ENCODE results near the gene JPT1.
"Not testable (repeated sequence)": the region's sequence is repeated elsewhere in the genome, so short reads cannot be mapped to it uniquely, and the experiment has no call there.

Gene JPT1

GRCh38 chr17:75132018-75133000 is 22.0 kb downstream of the JPT1 start:
- DNase-seq (ENCODE audit: low read depth, low spot score), result not testable (repeated sequence)
- H3K4me3 ChIP-seq (ENCODE audit: low read length), result peak overlapping the region; percentile 74

DNA sequence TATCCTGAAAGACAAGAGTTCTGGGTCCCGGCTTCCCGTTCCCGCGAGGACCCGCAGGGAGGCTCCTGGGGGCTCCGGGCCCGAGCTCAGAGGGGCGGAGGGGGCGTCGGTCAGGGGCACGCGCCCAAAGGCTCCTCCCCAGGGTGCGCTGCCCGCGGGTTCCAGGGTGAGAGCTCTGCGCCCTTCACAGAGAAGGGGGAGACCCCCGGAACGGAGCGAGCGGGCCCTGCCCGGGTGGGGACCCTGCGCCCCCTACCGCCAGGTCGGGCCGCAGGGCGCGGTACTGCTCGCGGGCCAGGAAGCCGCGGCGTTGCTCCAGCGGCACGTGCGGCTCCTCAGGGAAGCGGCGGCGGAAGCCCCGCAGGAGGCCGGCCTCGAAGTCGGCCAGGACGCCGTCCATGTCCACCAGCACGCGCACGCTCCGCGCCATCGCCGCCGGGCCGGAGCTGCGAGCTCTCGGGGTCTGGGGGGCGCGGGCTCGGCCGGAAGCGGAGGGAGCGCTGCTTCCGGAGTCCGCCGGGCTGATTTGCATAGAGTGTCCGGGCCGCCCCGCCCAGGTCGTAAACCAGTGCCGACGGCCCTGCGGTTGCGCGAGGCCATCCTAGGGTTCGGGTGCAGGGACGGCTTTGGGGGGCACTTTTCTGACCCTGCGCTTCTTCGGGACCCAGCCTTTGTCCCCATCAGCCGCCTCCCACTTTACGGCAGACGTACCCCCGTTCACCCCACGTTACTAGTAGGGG is 22.9 kb downstream of the JPT1 start, which contains the start of gene NT5C:
Gene NT5C, minus strand, starts transcription at position 465 of the 740 bp plus-strand sequence. Its CDS starts 35 bp downstream, at position 430.
- peak within 1 kb of the TSS; percentile 74 for H3K4me3 ChIP-seq (ENCODE audit: low read length)
- peak; percentile 49 for DNase-seq (ENCODE audit: low read depth, low spot score)

GRCh38 chr17:75130632-75131277 is 23.6 kb downstream of the JPT1 start:
- H3K4me3 ChIP-seq (ENCODE audit: low read length), result peak overlapping the region; percentile 74
- peak; percentile 67 for DNase-seq (ENCODE audit: low read depth, low spot score)

DNA sequence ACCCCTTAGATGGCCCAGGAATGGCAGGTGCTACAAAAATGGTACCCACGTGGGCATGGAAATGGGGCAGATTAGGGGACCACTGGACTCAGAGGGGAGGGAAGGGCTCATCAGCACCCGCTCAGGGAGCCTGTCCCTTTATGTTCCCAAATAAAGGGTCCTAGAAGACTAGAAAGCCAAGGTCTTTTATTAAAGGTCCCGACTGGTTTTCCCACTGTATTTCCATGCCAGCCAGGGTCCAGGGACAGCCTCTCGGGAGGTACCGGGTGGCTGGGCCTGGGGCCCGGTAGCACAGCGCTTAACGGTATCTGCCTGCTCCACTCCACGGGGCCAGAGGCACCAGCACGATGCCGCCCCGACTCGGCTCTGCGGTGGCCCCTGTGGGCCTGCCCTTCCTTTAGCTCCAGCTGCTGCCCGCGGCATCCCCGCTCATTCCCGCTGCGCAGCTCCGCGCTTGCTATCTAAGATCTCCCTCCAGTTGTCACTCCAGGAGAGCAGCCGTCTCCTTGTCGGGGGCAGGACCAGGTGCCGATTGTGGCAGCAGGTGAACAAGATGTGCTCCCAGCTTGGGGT is 24.2 kb downstream of the JPT1 start:
- no peak for DNase-seq (ENCODE audit: low read depth, low spot score)
- peak overlapping the region; percentile 74 for H3K4me3 ChIP-seq (ENCODE audit: low read length)

DNA sequence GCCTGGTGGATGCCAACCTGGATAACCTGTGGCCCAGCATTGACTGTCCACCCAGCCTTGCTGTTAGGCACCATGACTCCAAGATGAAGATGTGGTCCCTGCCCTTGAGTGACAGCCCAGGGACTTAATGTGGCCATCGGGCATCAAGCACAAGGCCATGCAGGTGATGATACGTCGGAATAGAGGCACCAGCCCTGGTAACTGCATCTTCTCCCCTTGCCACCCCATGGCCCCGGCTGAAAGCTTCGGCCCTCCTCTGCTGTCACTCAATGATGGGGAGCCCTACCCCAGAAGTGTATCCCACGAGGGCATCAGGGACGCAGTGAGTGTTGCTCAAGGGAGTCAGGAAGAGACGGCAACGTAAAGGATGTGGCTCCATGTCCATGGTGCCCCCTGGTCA is 24.7 kb downstream of the JPT1 start:
- no peak overlapping the region for H3K4me3 ChIP-seq (ENCODE audit: low read length)
- DNase-seq (ENCODE audit: low read depth, low spot score), result no peak

- DNase-seq (ENCODE audit: low read depth, low spot score), result no peak
- H3K4me3 ChIP-seq (ENCODE audit: low read length), result no peak overlapping the region
Observed at GRCh38 chr17:75128694-75129505, 25.4 kb downstream of the JPT1 start.

DNA sequence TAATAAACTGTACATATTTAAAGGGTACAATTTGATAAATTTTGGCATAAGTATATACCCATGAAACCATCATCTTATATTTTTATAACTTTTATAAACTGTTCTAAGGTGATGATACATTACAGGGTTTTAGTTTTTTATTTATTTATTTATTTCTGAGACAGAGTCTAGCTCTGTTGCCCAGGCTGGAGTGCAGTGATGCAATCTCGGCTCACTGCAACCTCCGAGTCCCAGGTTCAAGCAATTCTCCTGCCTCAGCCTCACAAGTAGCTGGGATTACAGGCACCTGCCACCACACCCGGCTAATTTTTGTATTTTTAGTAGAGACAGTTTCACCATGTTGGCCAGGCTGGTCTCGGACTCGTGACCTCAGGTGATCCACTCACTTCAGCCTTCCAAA is 26.4 kb downstream of the JPT1 start:
- not testable (repeated sequence) for H3K4me3 ChIP-seq (ENCODE audit: low read length); DNase-seq (ENCODE audit: low read depth, low spot score)

GRCh38 chr17:75126954-75127353 is 27.4 kb downstream of the JPT1 start:
- DNase-seq (ENCODE audit: low read depth, low spot score), result no peak
- no peak overlapping the region for H3K4me3 ChIP-seq (ENCODE audit: low read length)

DNA sequence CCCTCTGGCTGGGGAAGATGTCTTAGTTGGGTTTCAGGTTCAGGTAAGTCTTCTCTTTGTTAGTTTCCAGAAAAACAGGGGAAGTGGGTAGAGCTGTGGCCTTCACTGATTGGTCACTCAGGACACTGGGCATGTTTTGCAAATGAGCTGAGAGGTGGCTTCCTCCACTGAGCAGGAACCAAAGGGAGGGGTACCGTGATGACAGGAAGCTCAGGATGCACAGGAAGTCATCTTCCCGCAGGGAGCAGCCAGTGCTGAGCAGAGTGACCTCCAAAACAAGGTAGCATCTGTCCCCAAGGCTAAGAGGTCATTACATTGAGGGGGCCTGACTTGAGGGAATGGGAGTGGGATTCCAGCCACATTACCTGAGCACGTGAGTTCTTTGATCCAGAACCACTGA is 28.3 kb downstream of the JPT1 start:
- H3K4me3 ChIP-seq (ENCODE audit: low read length), result no peak overlapping the region
- DNase-seq (ENCODE audit: low read depth, low spot score), result no peak

DNA sequence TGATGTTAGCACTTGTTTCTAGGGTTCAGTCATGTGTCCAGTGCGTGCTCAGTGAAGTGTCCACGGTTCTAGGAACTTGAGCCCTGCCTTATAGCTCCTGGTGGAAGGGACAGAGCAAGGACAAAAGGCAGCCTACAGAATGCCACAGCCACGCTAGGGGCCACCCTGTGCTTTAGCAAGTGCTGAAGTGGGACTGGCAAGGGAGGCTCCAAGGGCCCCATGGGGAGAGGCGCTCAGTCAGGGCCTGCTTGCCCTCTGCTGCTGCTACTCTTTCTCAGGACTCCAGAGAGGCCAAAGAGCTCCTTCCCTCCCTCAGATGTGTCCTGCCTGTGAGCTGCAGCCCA is 29.5 kb downstream of the JPT1 start:
- DNase-seq (ENCODE audit: low read depth, low spot score), result no peak
- no peak overlapping the region for H3K4me3 ChIP-seq (ENCODE audit: low read length)

GRCh38 chr17:75124041-75124818 is 30.1 kb downstream of the JPT1 start:
- no peak for DNase-seq (ENCODE audit: low read depth, low spot score)
- H3K4me3 ChIP-seq (ENCODE audit: low read length), result no peak overlapping the region

DNA sequence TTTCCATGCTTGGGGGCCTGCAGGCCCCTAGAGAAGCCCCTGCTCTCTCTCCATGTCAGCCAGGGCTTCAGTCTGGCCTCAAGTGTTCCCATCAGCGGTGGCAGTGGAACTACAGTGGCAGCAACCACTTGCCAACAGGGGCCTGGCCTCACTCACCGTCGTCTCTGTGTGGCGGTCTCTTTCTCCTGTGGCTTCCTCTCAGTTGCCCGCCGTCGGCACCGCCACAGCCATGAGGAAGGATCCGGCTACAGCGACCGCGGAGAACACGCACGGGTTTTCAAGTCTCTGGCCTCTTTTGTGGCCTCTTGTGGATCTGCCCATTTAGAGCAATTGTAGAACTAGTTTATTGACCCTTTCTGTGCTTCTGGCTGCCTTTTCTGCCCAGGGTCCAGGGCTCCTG is 36.0 kb downstream of the JPT1 start:
- H3K4me3 ChIP-seq (ENCODE audit: low read length), result no peak overlapping the region
- DNase-seq (ENCODE audit: low read depth, low spot score), result no peak

GRCh38 chr17:75116737-75117136 is 37.6 kb downstream of the JPT1 start:
- no peak overlapping the region for H3K4me3 ChIP-seq (ENCODE audit: low read length)
- no peak for DNase-seq (ENCODE audit: low read depth, low spot score)

DNA sequence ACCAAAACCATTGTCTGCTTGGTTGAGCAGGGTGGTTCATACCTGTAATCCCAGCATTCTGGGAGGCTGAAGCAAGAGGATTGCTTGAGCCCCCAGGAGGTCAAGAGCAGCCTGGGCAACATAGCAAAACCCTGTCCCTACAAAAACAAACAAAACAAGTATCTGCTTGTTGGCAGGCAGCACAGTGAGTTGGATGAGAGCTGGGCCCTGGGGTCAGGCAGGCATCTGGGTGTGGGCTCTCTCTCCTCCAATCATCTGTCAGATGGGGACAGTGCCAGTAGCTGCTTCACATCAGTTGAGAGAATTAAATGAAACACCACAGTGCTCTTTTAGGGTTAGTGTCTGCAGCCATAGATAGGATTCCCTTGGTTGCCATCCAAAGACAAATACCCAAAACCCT is 38.8 kb downstream of the JPT1 start:
- no peak overlapping the region for H3K4me3 ChIP-seq (ENCODE audit: low read length)
- no peak for DNase-seq (ENCODE audit: low read depth, low spot score)

DNA sequence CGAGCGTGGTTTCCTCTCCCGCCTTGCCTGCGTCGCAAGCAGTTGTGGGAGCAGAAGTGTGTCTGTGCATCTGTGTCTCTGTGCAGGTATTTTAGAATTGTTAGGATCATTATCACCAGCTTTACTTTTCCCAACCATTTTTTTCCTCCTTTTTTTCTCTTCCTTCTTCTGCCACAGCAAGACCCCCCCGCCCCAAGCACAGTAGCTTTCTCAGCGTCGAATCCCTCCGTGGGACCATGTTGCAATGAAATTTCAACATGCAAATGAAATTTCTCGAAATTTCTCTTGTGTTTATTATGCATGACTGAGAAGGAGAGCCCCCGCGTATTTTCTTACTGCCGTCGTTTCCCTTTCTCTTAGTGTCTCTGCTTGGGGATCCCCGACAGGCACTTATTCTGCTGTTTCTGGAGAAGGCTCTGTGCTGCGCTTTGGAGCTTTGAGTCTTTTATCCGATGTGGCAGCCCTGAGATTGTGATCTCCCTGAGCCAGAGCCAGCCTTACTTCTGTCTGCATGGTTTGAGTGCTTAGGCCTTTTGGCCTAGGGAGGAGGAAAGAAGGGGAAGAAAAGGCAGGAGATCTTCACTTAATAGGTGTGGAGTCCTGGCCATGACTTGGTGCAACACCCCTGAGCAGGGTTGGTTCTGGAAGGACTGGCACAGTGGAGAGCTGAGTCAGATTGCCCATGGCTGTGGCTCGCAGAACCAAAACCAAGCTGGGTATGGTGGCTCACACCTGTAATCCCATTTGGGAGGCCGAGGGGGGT is 39.6 kb downstream of the JPT1 start:
- H3K4me3 ChIP-seq (ENCODE audit: low read length), result no peak overlapping the region
- DNase-seq (ENCODE audit: low read depth, low spot score), result no peak

- DNase-seq (ENCODE audit: low read depth, low spot score), result peak; percentile 91
- H3K4me3 ChIP-seq (ENCODE audit: low read length), result no peak overlapping the region
Observed at GRCh38 chr17:75113798-75114551, 40.3 kb downstream of the JPT1 start.
